ENCODE data around the gene ADGRB2.
A peak's percentile ranks its signal among the peaks of the same experiment; 100 is the strongest.

ADGRB2 gene

DNA sequence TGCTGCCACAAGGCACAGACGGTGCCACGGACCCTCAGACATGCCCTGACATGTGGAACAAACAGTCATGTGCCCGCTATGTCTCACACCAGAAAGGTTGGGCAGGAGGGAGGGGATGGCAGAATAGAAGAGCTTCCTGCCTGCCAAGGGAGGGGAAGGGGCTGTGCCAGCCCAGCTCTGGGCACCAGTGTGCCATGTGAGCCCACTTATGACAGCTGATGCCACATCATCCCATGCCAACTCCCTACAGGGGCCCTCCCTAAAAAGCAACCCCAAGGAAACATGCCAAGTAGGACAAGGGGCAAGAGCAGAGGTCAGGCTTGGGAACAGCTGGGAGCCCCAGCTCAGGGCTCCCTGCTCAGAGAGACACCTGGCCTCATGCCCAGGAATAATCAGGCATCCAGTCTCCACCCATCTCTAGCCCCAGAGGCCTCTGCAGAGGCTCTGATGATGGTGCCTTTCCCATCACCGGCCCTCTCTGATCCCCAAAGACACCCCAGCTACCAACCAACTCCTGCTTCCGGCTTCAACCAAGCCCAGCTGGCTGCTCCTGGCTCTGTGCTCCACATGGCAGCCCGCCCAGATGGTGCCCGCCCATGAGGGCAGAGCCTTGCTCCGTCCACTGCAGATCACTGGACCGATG lies 10.3 kb downstream of the ADGRB2 start:
- H3K36me3 Mint-ChIP-seq: no peaks in the 10 kb centered on the region
- H3K4me3 Mint-ChIP-seq: no peak overlapping the region
- H3K9me3 Mint-ChIP-seq: no peaks in the 10 kb centered on the region
- peaks cover 32% of the 10 kb centered on the region for H3K4me1 Mint-ChIP-seq
- no peak overlapping the region for H3K27ac Mint-ChIP-seq
- no peaks in the 10 kb centered on the region for H3K27me3 Mint-ChIP-seq
- no peak for ATAC-seq

DNA sequence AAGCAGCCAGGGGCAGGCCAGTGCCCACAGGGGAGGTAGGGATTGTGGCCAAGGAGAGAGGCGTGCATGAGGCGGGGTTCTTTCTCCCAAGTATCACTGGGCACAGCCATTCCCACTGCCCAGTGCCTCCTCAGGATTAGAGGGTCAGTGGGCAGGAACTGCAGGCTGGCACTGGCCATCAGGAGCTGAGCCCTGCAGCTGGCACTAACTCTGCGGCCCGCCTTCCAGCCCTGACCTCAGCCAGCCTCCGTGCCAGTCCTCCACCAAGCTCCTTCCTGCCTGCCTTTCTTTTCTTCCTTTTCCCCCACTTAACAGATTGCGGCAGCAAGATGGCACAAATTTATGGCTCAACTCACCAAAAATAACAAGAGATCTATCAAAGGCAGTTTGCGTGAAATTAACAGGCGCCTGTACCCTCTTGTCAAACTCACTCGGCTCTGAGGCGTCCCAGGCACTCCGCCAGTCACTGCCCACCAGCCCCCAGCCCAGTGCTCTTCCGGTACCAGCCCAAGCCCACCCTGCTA lies 11.1 kb downstream of the ADGRB2 start:
- Mint-ChIP-seq H3K27me3 (no peaks in the 10 kb centered on the region), H3K9me3 (no peaks in the 10 kb centered on the region), H3K4me3 (no peak overlapping the region), H3K4me1 (peaks cover 32% of the 10 kb centered on the region), H3K27ac (no peak overlapping the region), H3K36me3 (no peaks in the 10 kb centered on the region)
- ATAC-seq: no peak

DNA sequence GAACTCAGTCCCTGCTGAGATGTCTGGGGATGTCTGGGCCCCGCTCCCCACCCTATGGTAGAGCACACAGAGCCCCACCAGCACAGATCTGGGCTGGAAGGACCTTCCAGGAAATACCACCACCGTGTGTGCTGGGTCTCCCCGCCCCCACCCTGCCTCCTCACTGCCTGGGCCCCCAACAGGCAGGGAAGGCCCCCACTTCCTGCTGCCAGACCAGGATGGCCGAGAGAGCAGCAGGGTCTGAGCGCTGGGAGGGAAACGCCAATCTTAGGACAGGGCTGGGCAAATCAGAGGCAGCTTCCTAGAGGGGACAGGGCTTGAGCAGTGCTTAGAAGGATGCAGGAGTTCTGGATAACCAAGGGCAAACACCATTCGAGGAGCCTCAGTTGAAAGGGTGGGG lies 11.9 kb downstream of the ADGRB2 start:
- peaks cover 36% of the 10 kb centered on the region for H3K4me1 Mint-ChIP-seq
- H3K36me3 Mint-ChIP-seq: no peaks in the 10 kb centered on the region
- no peak for ATAC-seq
- H3K27me3 Mint-ChIP-seq: no peaks in the 10 kb centered on the region
- H3K27ac Mint-ChIP-seq: no peak overlapping the region
- H3K4me3 Mint-ChIP-seq: no peak overlapping the region
- no peaks in the 10 kb centered on the region for H3K9me3 Mint-ChIP-seq

DNA sequence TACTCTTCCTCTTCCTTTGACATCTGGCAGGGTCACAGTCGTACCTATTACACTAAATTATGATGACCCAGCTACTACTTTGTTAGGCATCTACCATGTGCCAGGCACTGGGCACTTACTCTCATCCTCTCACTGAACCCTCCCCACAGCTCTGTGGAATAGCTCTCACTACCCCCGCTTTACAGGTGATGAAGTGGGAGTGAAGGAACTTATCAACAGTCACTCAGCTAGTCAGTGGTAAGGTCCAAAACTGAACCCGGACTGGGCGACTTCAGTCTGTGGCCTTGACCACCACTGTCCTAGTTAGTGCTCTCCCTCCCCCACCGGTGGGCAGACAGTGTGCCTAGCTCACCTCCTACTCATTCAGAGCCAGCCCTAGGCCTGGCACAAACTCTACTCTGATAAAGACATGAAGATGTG lies 12.3 kb downstream of the ADGRB2 start:
- Mint-ChIP-seq H3K36me3 (no peaks in the 10 kb centered on the region), H3K27me3 (no peaks in the 10 kb centered on the region), H3K9me3 (no peaks in the 10 kb centered on the region), H3K4me1 (peaks cover 40% of the 10 kb centered on the region), H3K27ac (no peak overlapping the region), H3K4me3 (no peak overlapping the region)
- no peak for ATAC-seq

- no peaks in the 10 kb centered on the region for H3K36me3 Mint-ChIP-seq
- no peak overlapping the region for H3K4me3 Mint-ChIP-seq
- peak; percentile 79 for ATAC-seq
- peaks cover 49% of the 10 kb centered on the region for H3K4me1 Mint-ChIP-seq
- H3K27ac Mint-ChIP-seq: peak overlapping the region; percentile 35
- H3K9me3 Mint-ChIP-seq: no peaks in the 10 kb centered on the region
- H3K27me3 Mint-ChIP-seq: no peaks in the 10 kb centered on the region
Observed at GRCh38 chr1:31750858-31751510, 13.2 kb downstream of the ADGRB2 start.

DNA sequence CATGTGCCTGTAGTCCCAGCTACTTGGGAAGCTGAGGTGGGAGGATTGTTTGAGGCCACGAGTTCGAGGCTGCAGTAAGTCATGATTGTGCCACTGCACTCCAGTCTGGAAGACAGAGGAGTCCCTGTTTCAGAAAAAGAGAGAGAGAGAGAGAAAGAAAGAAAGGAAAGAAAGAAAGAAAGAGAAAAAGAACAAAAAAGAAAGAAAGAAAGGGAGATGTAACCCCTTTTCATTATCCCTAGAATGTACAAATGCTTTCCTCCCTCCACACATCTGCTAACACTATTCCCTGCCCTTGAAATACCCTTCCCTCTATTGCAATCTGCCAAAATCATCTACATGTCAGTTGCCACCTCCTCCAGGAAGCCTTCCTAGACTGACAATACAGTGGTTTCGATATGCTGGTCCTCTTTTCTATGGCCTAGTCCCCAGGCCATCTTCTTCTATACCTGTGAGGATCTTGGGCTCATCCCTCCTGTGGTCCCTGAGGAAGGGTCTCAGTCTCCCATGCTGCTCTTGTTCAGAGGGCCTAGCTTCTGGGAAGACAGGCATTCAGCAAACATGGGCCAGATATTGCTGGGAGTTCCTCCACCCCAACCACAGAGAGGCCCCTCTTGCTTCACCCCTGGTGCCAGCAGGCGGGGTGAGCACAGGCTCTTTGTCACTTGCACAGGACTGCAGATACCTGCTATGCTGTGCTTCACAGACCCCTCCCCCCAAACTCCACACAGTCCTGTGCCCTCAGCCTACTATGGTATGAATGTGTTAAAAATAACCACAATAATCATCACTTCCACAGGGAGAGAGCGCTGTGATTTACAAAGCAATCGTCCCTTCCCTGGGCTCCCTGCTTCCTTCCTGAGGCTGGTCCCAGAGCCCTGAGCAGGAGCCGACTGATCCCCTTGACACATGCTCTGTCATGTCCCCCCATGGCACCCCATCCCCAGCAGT lies 14.1 kb downstream of the ADGRB2 start:
- ATAC-seq: no peak
- H3K4me1 Mint-ChIP-seq: peaks cover 58% of the 10 kb centered on the region
- H3K4me3 Mint-ChIP-seq: no peak overlapping the region

GRCh38 chr1:31748365-31748764 lies 15.8 kb downstream of the ADGRB2 start:
- H3K9me3 Mint-ChIP-seq: no peaks in the 10 kb centered on the region
- no peak for ATAC-seq
- no peaks in the 10 kb centered on the region for H3K27me3 Mint-ChIP-seq
- no peaks in the 10 kb centered on the region for H3K36me3 Mint-ChIP-seq
- H3K4me1 Mint-ChIP-seq: peaks cover 75% of the 10 kb centered on the region
- H3K27ac Mint-ChIP-seq: no peak overlapping the region
- no peak overlapping the region for H3K4me3 Mint-ChIP-seq

More for the DNA sequence above, 14.1 kb downstream of the ADGRB2 start:
- peak overlapping the region; percentile 35 for H3K27ac Mint-ChIP-seq
- no peaks in the 10 kb centered on the region for H3K27me3 Mint-ChIP-seq
- H3K36me3 Mint-ChIP-seq: no peaks in the 10 kb centered on the region
- no peaks in the 10 kb centered on the region for H3K9me3 Mint-ChIP-seq

DNA sequence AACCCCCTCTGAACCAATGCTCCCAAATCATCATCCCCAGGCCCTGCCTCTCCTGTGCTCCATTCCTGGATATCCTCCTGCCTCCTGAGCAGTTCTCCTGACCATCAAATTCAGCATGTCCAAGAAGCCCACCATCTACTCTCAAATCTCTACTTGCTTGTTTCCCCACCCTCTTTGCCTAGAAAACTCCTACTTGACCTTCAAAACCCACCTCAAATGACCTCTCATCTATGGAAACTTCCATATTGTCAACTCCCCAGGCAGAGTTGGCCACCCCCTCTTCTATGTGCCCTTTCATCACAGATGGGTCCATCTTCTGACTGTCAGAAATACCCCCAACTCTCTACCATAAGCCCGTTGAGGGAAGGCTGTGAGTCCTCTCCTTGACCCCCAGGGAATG lies 16.8 kb downstream of the ADGRB2 start:
- Mint-ChIP-seq H3K9me3 (no peaks in the 10 kb centered on the region), H3K4me1 (peaks cover 74% of the 10 kb centered on the region), H3K4me3 (no peak overlapping the region), H3K36me3 (no peaks in the 10 kb centered on the region), H3K27me3 (no peaks in the 10 kb centered on the region), H3K27ac (peak overlapping the region; percentile 81)
- ATAC-seq: no peak

- no peak for ATAC-seq
- Mint-ChIP-seq H3K4me1 (peaks cover 68% of the 10 kb centered on the region), H3K4me3 (peak overlapping the region; percentile 9), H3K36me3 (no peaks in the 10 kb centered on the region), H3K27me3 (no peaks in the 10 kb centered on the region), H3K9me3 (no peaks in the 10 kb centered on the region), H3K27ac (peak overlapping the region; percentile 81)
Observed at GRCh38 chr1:31746687-31747086, 17.5 kb downstream of the ADGRB2 start.

DNA sequence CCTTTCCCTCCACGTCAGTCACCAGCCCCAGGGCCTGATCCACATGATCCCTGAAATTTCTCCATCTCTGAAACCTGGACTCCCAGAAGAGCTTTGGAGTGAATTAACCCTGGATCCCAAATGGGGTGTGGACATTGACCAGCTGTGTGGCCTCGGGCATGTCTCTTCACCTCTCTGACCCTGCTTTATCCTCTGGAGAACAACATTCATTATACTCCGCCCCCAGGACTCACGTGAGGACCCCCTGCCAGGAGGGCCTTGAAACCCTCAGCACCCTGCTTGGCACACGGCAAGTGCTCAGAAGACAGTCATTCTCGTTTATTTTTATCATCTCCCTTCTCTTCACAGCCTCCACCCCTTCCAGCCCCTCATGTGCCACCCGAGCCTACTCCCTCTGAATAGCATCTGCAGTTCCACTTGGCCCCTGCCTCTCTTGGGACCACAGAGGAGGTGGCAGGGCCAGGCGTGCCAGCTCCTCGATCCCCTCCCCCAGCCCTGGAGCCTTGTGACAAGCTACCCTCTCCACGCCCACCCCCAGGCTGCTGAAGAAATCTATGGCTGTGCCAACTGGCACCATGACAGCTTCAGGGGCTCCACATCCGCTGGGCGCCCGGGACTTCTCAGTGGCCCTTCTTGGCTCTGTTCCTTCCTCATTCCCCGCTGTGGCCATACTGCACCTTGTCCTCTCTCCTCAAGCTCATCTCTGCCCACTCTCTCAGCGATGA lies 18.0 kb downstream of the ADGRB2 start:
- H3K27me3 Mint-ChIP-seq: no peaks in the 10 kb centered on the region
- H3K36me3 Mint-ChIP-seq: no peaks in the 10 kb centered on the region
- peak overlapping the region; percentile 81 for H3K27ac Mint-ChIP-seq
- no peaks in the 10 kb centered on the region for H3K9me3 Mint-ChIP-seq
- H3K4me1 Mint-ChIP-seq: peaks cover 62% of the 10 kb centered on the region
- no peak overlapping the region for H3K4me3 Mint-ChIP-seq
- ATAC-seq: no peak

GRCh38 chr1:31745096-31745945 lies 18.8 kb downstream of the ADGRB2 start:
- H3K4me1 Mint-ChIP-seq: peaks cover 59% of the 10 kb centered on the region
- H3K4me3 Mint-ChIP-seq: no peak overlapping the region
- peak; percentile 42 for ATAC-seq
- no peaks in the 10 kb centered on the region for H3K27me3 Mint-ChIP-seq
- no peaks in the 10 kb centered on the region for H3K9me3 Mint-ChIP-seq
- H3K36me3 Mint-ChIP-seq: no peaks in the 10 kb centered on the region
- peak overlapping the region; percentile 81 for H3K27ac Mint-ChIP-seq

DNA sequence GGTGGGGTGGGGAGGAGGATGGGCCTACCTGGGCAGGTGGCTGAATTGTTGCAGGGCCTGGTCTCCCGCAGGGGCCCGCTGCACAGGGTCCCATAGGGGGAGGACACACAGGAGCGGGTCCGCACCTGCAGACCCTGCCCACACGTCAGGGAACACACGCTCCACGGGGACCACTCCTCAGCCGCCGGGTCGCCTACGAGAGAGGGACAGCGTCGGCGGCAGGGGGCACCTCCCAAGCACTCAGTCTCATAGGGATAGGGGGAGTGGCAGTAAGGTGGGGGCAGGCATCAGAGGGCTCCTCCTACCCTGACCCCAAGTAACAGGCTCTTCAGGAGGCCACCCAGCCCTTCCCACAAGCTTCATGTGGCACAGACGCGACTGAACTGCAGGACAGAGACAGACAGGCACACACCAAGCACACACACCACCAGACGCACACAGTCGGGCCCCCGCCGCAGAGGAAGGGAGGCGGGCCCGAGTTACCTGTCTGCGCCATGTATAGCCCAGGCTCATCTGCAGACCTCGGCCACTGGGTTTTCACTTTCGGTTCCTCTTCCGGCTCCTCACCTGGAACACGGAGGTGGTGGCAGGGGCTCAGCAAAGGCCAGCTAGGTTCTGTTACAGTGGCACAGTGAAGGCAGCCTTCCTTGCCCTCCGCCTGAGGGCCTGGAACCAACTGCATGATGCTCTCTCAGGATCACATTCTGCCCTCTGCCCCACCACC lies 19.8 kb downstream of the ADGRB2 start:
- Mint-ChIP-seq H3K4me3 (peak overlapping the region; percentile 56), H3K27me3 (no peaks in the 10 kb centered on the region), H3K9me3 (no peaks in the 10 kb centered on the region), H3K27ac (peak overlapping the region; percentile 81), H3K4me1 (peaks cover 59% of the 10 kb centered on the region), H3K36me3 (no peaks in the 10 kb centered on the region)
- ATAC-seq: peak; percentile 91

DNA sequence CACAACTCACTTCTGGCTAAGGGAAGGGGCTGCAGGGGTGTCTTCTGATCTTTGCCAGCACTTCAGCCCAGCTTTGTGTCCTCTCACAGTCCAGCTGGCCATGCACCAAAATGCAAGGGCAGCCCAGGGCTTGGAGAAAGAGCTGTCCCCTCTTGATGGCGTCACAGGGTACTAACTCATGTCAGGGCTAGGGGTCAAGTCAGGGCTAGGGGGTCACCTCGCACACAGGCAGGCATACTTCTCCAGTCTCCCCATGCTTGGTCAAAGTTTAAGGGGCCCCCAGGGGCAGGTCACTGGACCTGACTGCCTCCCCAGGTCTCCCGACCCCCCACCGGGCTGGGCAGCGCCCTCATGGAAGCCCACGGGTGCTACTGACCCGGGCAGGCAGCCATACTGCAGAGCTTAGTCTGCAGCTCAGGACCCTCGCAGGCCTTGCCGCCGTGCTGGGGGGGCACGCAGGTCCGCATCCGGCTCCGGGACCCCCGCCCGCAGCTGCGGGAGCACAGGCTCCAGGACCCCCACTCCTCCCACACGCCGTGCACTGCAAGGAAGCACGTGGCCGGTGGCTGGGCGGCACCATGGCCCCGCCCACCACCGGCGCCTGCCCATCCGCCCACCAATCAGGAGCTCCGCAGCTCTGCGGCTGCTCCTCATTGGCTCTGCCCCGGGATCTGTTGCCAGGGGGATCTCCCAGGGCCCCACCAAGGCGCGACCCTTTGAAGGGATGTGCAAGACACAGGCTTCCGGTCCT lies 21.5 kb downstream of the ADGRB2 start:
- Mint-ChIP-seq H3K36me3 (no peaks in the 10 kb centered on the region), H3K27me3 (no peaks in the 10 kb centered on the region), H3K4me3 (no peak overlapping the region), H3K4me1 (peaks cover 67% of the 10 kb centered on the region), H3K9me3 (no peaks in the 10 kb centered on the region), H3K27ac (no peak overlapping the region)
- ATAC-seq: no peak

Data from stimulated activated memory B cell treated with anti-CD40 and anti-IgM and Interleukin-4, amounts not matched to agents 10 μg/mL and 1 μg/mL and 100 μg/mL, for 72 hours (primary cell).